Activated T-cell treated with anti-CD3 and anti-CD28 coated beads for 24 hours (primary cell): ENCODE measurements around the gene CD70.
"Not testable (repeated sequence)": the region's sequence is repeated elsewhere in the genome, so short reads cannot be mapped to it uniquely, and the experiment has no call there.

Experiments
- DNase-seq: peaks from one replicate; pipeline ENCODE4 v3.0.0-alpha.2; 2020; ENCODE audit warnings: low read depth

The CD70 gene

GRCh38 chr19:6570764-6571163 is 20.2 kb downstream of the CD70 start:
- DNase-seq = no peak

GRCh38 chr19:6568816-6569215 is 22.1 kb downstream of the CD70 start:
- DNase-seq = no peak

- DNase-seq = no peak
Observed at GRCh38 chr19:6568010-6568526, 22.9 kb downstream of the CD70 start.

DNA sequence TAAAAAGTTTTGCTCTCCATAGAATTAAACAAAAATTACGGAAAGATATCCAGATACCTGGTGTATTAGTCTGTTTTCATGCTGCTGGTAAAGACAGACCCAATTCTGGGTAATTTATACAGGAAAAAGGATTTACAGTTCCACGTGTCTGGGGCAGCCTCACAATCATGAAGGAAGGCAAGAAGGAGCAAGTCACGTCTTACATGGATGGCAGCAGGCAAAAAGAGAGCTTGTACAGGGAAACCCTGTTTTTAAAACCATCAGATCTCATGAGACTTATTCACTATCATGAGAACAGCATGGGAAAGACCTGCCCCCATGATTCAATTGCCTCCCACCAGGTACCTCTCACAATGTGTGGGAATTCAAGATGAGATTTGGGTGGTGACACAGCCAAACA is 24.2 kb downstream of the CD70 start:
- DNase-seq = not testable (repeated sequence)

GRCh38 chr19:6564393-6564792 is 26.6 kb downstream of the CD70 start:
- no peak for DNase-seq

DNA sequence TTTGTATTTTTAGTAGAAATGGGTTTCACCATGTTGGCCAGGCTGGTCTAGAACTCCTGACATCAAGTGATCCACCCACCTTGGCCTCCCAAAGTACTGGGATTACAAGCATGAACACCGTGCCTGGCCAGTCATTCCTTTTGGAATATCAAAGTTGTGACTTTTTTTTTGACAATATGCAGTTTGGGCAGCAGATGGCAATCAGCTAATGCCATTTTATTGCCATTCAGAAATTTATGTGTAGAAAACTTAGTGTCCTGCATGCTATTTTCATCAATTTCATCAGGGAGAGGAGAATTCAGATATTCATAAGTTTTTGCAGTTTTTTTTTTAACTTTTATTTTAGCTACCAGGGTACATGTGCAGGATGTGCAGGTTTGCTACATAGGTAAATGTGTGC is 28.5 kb downstream of the CD70 start:
- DNase-seq = not testable (repeated sequence)

DNA sequence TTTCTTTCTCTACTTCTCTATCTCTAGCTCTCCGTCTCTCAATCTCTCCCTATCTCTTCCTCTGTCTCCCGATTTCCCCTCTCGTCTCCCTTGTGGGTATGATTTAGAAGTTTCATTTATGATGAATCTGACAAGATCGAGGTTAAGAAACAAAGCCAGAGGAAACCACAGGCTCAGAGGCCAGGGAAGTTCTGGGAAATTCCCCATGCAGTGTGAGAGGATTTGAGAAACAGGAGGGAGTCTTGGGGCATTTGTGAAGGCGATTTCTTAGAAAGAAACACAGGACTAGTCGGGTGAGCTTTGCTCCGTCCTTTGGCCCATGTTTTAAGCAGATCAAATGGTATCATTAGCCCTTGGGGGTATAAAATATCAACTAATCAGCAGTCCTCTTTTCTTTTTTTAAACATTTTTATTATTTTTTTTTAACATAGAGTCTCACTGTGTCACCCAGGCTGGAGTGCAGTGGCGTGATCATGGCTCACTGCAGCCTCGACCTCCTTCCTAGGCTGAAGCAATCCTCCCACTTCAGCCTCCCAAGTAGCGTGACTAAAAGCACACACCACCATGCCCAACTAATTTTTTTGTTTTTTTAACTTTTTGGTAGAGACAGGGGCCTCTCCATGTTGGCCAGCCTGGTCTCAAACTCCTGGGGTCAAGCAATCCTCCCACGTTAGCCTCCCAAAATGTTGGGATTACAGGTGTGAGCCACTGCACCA is 34.3 kb downstream of the CD70 start:
- no peak for DNase-seq

- no peak for DNase-seq
Observed at GRCh38 chr19:6556043-6556449, 34.9 kb downstream of the CD70 start.

GRCh38 chr19:6551607-6552450 is 39.1 kb downstream of the CD70 start:
- peak; percentile 50 for DNase-seq

GRCh38 chr19:6551091-6551490 is 39.9 kb downstream of the CD70 start:
- DNase-seq = no peak

DNA sequence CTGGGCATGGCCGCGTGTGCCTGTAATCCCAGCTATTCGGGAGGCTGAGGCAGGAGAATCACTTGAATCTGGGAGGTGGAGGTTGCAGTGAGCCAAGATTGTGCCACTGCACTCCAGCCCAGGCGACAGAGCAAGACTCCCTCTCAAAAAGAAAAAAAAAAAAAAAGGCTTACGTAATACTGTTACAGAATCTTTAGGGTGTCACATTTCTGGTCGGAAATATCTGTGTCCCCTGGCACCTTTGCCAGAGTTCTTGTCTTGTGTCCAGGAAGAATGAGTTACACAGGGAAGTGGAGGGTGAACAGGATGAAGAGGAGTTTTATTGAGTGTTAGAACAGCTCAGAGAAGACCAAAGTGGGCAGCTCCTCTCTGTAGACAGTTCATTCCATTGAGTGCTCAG is 40.3 kb downstream of the CD70 start:
- not testable (repeated sequence) for DNase-seq

DNA sequence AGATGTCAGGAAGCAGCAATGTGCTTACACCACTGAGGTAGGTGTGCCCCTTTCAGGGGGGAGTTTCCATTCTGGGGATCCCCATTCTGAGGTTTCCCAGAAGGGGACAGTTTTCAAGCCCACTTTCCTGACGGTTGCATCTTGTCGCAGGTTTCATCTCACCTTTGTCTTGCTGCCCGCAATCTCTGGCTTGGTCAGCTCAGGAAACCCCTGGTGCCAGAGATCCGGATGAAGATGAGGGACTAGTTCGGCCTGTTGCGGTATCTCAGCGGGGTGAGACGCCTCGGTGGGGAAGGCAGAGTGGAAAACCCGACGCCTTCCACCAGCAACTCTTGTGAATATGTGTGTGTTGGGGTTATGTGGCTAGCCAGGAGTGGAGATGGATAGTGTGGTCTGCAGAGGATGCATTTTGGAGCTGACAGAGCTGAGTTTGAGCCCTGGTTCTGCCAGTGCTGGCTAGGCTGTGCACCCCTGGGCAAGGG is 47.0 kb downstream of the CD70 start:
- no peak for DNase-seq

GRCh38 chr19:6540918-6541689 is 49.8 kb downstream of the CD70 start:
- no peak for DNase-seq

DNA sequence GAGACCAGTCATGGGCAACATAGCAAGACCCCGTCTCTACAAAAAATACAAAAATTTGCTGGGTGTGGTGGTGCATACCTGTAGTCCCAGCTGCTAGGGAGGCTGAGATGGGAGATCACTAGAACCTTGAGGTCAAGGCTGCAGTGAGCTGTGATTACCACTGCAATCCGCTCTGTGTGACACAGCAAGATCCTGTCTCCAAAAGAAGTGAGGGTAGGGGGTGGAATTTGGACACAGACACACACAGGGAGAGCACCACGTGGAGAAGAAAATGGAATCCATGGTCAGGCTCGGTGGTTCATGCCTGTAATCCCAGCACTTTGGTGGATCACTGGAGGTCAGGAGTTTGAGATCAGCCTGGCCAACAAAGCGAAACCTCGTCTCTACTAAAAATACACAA is 51.4 kb downstream of the CD70 start:
- no peak for DNase-seq
